H1 (cell line): ENCODE data around the gene HS1BP3. TPM values are rescaled to one million over a fixed set of nuclear protein-coding genes. Genes with fewer than 3 reads are reported as not detected.

Experiments used
- CTCF ChIA-PET: fragments of 300-600 bp; sonication (Branson Sonifier 250); formaldehyde crosslinking; loops from one replicate; lab custom pipeline; 2021; ENCODE audit not compliant: partially characterized antibody; lab: Charles Lee
- POLR2A ChIA-PET: fragments of 300-600 bp; sonication (Branson Sonifier 250); formaldehyde crosslinking; loops from one replicate; lab custom pipeline; 2021; ENCODE audit warnings: inconsistent platforms; ENCODE audit not compliant: partially characterized antibody; lab: Charles Lee
- DNase-seq, 2 experiments: peaks; one replicate each; pipeline versions ENCODE4 v3.0.0 to v3.0.0-alpha.2; 2010 to 2022; ENCODE audit warnings: low spot score in 2 of 2, low read depth in 1 of 2, mixed read lengths in 1 of 2
- FAIRE-seq: peaks from 2 replicates; lab custom pipeline; 2011; peaks lifted over from hg19 to GRCh38; lab: Jason Lieb, UNC
- H2AFZ ChIP-seq: 2 replicates; pipeline ENCODE4 v1.8.1; 2012; ENCODE audit warnings: low read length, inconsistent platforms
- H2AK5ac ChIP-seq: 2 replicates; pipeline ENCODE4 v1.6.1; 2013; ENCODE audit warnings: low read depth, low read length
- H2BK120ac ChIP-seq: replicated peaks from 2 replicates; pipeline ENCODE3; 2013; ENCODE audit warnings: low read depth, low read length, inconsistent platforms
- H2BK12ac ChIP-seq: 2 replicates; pipeline ENCODE4 v1.6.1; 2013; ENCODE audit warnings: low read depth, low read length
- H2BK15ac ChIP-seq: 2 replicates; pipeline ENCODE4 v1.6.1; 2013; ENCODE audit warnings: low read length
- H2BK20ac ChIP-seq: 2 replicates; pipeline ENCODE4 v1.6.1; 2013; ENCODE audit warnings: low read length
- H2BK5ac ChIP-seq: 2 replicates; pipeline ENCODE4 v1.6.1; 2013; ENCODE audit warnings: low read depth, low read length
- H3K14ac ChIP-seq: 2 replicates; pipeline ENCODE4 v1.6.1; 2013; ENCODE audit warnings: inconsistent platforms; ENCODE audit not compliant: insufficient read length
- H3K18ac ChIP-seq: 2 replicates; pipeline ENCODE4 v1.6.1; 2013; ENCODE audit warnings: low read length; ENCODE audit errors: extremely low read depth
- H3K23ac ChIP-seq: 2 replicates; pipeline ENCODE4 v1.6.1; 2013; ENCODE audit warnings: inconsistent platforms; ENCODE audit not compliant: insufficient read length
- H3K23me2 ChIP-seq: 2 replicates; pipeline ENCODE4 v1.6.1; 2013; ENCODE audit warnings: low read depth, low read length
- H3K27ac ChIP-seq: 2 replicates; pipeline ENCODE4 v1.6.1; 2011; ENCODE audit warnings: low read depth, low read length, inconsistent platforms
- H3K27me3 ChIP-seq, 4 experiments: replicated peaks in 1 of 4; 1 replicate in 1 of 4; 2 replicates in 3 of 4; pipeline versions ENCODE4 v1.6.1 to v1.8.1; 2011 to 2013; ENCODE audit warnings: low read length in 3 of 4, mild to moderate bottlenecking in 3 of 4, inconsistent platforms in 2 of 4, mixed read lengths in 2 of 4, moderate library complexity in 1 of 4; ENCODE audit not compliant: control insufficient read depth in 3 of 4, insufficient read depth in 3 of 4; ENCODE audit errors: extremely low read depth in 1 of 4
- H3K36me3 ChIP-seq, 4 experiments: 2 replicates each; pipeline versions ENCODE4 v1.6.1 to v1.8.1; 2011 to 2013; ENCODE audit warnings: mild to moderate bottlenecking in 4 of 4, low read length in 3 of 4, moderate library complexity in 2 of 4, control low read depth in 1 of 4, inconsistent platforms in 1 of 4; ENCODE audit not compliant: insufficient read depth in 4 of 4, control insufficient read depth in 2 of 4
- H3K4ac ChIP-seq: replicated peaks from 2 replicates; pipeline ENCODE3; 2013; ENCODE audit warnings: low read length, low read depth, mixed read lengths, inconsistent platforms; ENCODE audit not compliant: insufficient read length
- H3K4me1 ChIP-seq, 4 experiments: replicated peaks in 1 of 4; 1 replicate in 1 of 4; 2 replicates in 3 of 4; pipeline versions ENCODE4 v1.6.1 to v1.8.1; 2011 to 2013; ENCODE audit warnings: low read length in 3 of 4, inconsistent platforms in 2 of 4, mixed read lengths in 1 of 4; ENCODE audit not compliant: insufficient read depth in 4 of 4, control insufficient read depth in 3 of 4
- H3K4me2 ChIP-seq, 2 experiments: 2 replicates each; pipeline versions ENCODE4 v1.6.1 to v1.8.1; 2011 to 2013; ENCODE audit warnings: low read depth in 2 of 2, low read length in 2 of 2, control low read depth in 1 of 2, inconsistent platforms in 1 of 2, mild to moderate bottlenecking in 1 of 2; ENCODE audit not compliant: insufficient read depth in 1 of 2
- H3K4me3 ChIP-seq, 4 experiments: fragments of 200-600, 300-600 bp in 1 of 4; sonication (generic), shearing (Covaris generic), sonication (Bioruptor Twin) in 1 of 4; 2 replicates each; pipeline versions ENCODE4 v1.5.1 to v1.8.1; 2011 to 2016; ENCODE audit warnings: low read length in 4 of 4, low read depth in 3 of 4, control low read depth in 2 of 4, inconsistent platforms in 2 of 4, mild to moderate bottlenecking in 2 of 4, mixed read lengths in 1 of 4, moderate library complexity in 1 of 4; ENCODE audit not compliant: insufficient read depth in 2 of 4; ENCODE audit errors: extremely low read depth in 1 of 4
- H3K56ac ChIP-seq: replicated peaks from 2 replicates; pipeline ENCODE3; 2013; ENCODE audit warnings: low read depth, mild to moderate bottlenecking, mixed read lengths, low read length, inconsistent platforms; ENCODE audit not compliant: insufficient read length
- H3K79me1 ChIP-seq: 2 replicates; pipeline ENCODE4 v1.6.1; 2013; ENCODE audit warnings: low read depth, low read length, control low read depth
- H3K79me2 ChIP-seq, 2 experiments: 2 replicates each; pipeline versions ENCODE4 v1.6.1 to v1.8.1; 2012 to 2013; ENCODE audit warnings: low read length in 2 of 2, mild to moderate bottlenecking in 2 of 2, inconsistent platforms in 1 of 2; ENCODE audit not compliant: insufficient read depth in 2 of 2, control insufficient read depth in 1 of 2
- H3K9ac ChIP-seq, 4 experiments: replicated peaks in 1 of 4; 1 replicate in 1 of 4; 2 replicates in 3 of 4; pipeline versions ENCODE4 v1.6.1 to v1.8.1; 2011 to 2013; ENCODE audit warnings: low read depth in 3 of 4, low read length in 3 of 4, control low read depth in 2 of 4, mild to moderate bottlenecking in 2 of 4, moderate library complexity in 2 of 4, inconsistent platforms in 1 of 4; ENCODE audit errors: extremely low read depth in 1 of 4
- H3K9me3 ChIP-seq, 2 experiments: 2 replicates each; pipeline versions ENCODE4 v1.6.1 to v1.8.1; 2012 to 2013; ENCODE audit warnings: mild to moderate bottlenecking in 2 of 2, moderate library complexity in 2 of 2, control low read depth in 1 of 2, inconsistent platforms in 1 of 2, low read depth in 1 of 2, low read length in 1 of 2, mixed read lengths in 1 of 2; ENCODE audit not compliant: insufficient read depth in 2 of 2
- H4K20me1 ChIP-seq, 2 experiments: replicated peaks in 1 of 2; 2 replicates each; pipeline versions ENCODE3 to v1.8.1; 2011 to 2013; ENCODE audit warnings: inconsistent platforms in 2 of 2, low read length in 2 of 2, mild to moderate bottlenecking in 1 of 2; ENCODE audit not compliant: insufficient read depth in 2 of 2, control insufficient read depth in 1 of 2
- H4K5ac ChIP-seq: 2 replicates; pipeline ENCODE4 v1.6.1; 2013; ENCODE audit warnings: low read length, low read depth, mixed read lengths, inconsistent platforms; ENCODE audit not compliant: insufficient read length
- H4K8ac ChIP-seq: 2 replicates; pipeline ENCODE4 v1.8.0; 2013; ENCODE audit warnings: mild to moderate bottlenecking, moderate library complexity, low read length, inconsistent platforms; ENCODE audit not compliant: insufficient read depth; ENCODE audit errors: extremely low read depth
- H4K91ac ChIP-seq: replicated peaks from 2 replicates; pipeline ENCODE3; 2013; ENCODE audit warnings: low read length, mixed read lengths, inconsistent platforms; ENCODE audit not compliant: insufficient read length
- EZH2 ChIP-seq: fragments of 200-600 bp; sonication (generic); IDR thresholded peaks from 2 replicates; pipeline ENCODE4 v1.7.1; 2012; ENCODE audit warnings: low read depth, mild to moderate bottlenecking, moderate library complexity, low read length, inconsistent platforms; ENCODE audit not compliant: severe bottlenecking
- RNF2 ChIP-seq: fragments of 200-900, 300-1000 bp; sonication (generic); IDR thresholded peaks from 2 replicates; pipeline ENCODE4 v1.7.1; 2016; ENCODE audit warnings: borderline replicate concordance, low read depth, mild to moderate bottlenecking, antibody characterized with exemption, low read length; ENCODE audit not compliant: poor library complexity, severe bottlenecking; ENCODE audit errors: missing control alignments
- WGBS, 2 experiments: shearing (Covaris generic) in 1 of 2; methylation state at CpG; one replicate each; pipeline versions ENCODE4 v1.1.6 to v1.1.7; 2013 to 2015; ENCODE audit warnings: low lambda C conversion rate in 2 of 2, mixed read lengths in 2 of 2, inconsistent platforms in 1 of 2, low coverage in 1 of 2, missing lambda C conversion rate in 1 of 2; ENCODE audit not compliant: insufficient replicate concordance in 2 of 2, insufficient coverage in 1 of 2, insufficient read length in 1 of 2; ENCODE audit errors: extremely low coverage in 1 of 2, missing lambda C conversion rate in 1 of 2; 5-methylcytosine and 5-hydroxymethylcytosine counted together
- polyA plus RNA-seq, 7 experiments: library from polyadenylated mRNA; depleted of rRNA in 3 of 7; stranded (reverse) in 5 of 7; unstranded in 2 of 7; fragments of >200 nt in 5 of 7; fragments of 200-250 nt in 2 of 7; gene quantifications; 1 replicate in 5 of 7; 2 replicates in 1 of 7; 4 replicates in 1 of 7; pipeline versions ENCODE4 v1.2.1 to v1.2.3, GENCODE V29; 2011 to 2013; ENCODE audit warnings: missing spikeins in 2 of 7, mixed read lengths in 2 of 7
- total RNA-seq: library from RNA; stranded (reverse); fragmentation: NEBNext Ultra II Directional; extraction: Animal tissue kit (Norgen Biotek cat#: 25700); gene quantifications from 2 replicates; pipeline ENCODE4 v1.2.1, GENCODE V29; 2021

Gene HS1BP3
- total and polyA plus RNA-seq, 2 of the 8 experiments (the other 6 are each of a cell fraction or from before 2014, with no cell fraction given) = 11.1 to 11.3 TPM

- H3K56ac ChIP-seq = no peak overlapping the region
- H3K27ac ChIP-seq = no peak overlapping the region
- no peak overlapping the region for H2AK5ac ChIP-seq
- peak overlapping the region in 1 of 4 experiments; percentile 20; a peak in 1 of 8 replicates for H3K4me3 ChIP-seq
- no peak overlapping the region for H2BK5ac ChIP-seq
- no peak for TF ChIP-seq EZH2
- TF ChIP-seq RNF2 = peak; percentile 11
- H4K20me1 ChIP-seq = peaks cover 2 to 13% of the 10 kb centered on the region in 2 experiments
- no peak overlapping the region for H4K8ac ChIP-seq
- H2BK20ac ChIP-seq = no peak overlapping the region
- no peaks in the 10 kb centered on the region; a peak in 1 of 4 replicates for H3K9me3 ChIP-seq
- no peak overlapping the region for H2AFZ ChIP-seq
- H3K79me2 ChIP-seq = no peaks in the 10 kb centered on the region
- no peak for FAIRE-seq
- peaks cover 0 to 5% (median 0%) of the 10 kb centered on the region in 4 experiments; a peak in 1 of 8 replicates for H3K36me3 ChIP-seq
- H4K5ac ChIP-seq = no peak overlapping the region
- WGBS, 2 experiments = 53% methylated on average over 8 of the region's 8 CpGs; no CpG with 5 or more reads in 1 of the 2 experiments
- peak overlapping the region; percentile 47 to 76; a peak in 3 of 4 replicates for H3K4me2 ChIP-seq
- no peaks in the 10 kb centered on the region for H3K79me1 ChIP-seq
- peaks cover 73 to 96% (median 89%) of the 10 kb centered on the region in 4 experiments for H3K27me3 ChIP-seq
- no peak overlapping the region for H4K91ac ChIP-seq
- peaks cover 17% of the 10 kb centered on the region; the same call in 1 of the 2 replicates for H3K23me2 ChIP-seq
- no peak overlapping the region for H3K23ac ChIP-seq
- no peak for DNase-seq
- H2BK120ac ChIP-seq = no peak overlapping the region
- no peak overlapping the region for H3K18ac ChIP-seq
- H2BK15ac ChIP-seq = no peak overlapping the region
- 0 out of 2 replicates have a peak overlapping the region, but pooled peaks have one; percentile 43 for H2BK12ac ChIP-seq
- H3K4ac ChIP-seq = no peak overlapping the region
- H3K4me1 ChIP-seq = peaks cover 8 to 40% (median 19%) of the 10 kb centered on the region in 4 experiments
- no peak overlapping the region for H3K9ac ChIP-seq
- ChIA-PET CTCF (interaction anchor here (0.6 to 2.2 kb wide), 4 partner anchors 8 to 20 kb away, joined by 3 to 15 read pairs (median 5); no protein-coding TSS in a partner anchor), POLR2A (interaction anchor here (0.7 kb wide), 1 partner anchor 64 kb away, joined by 4 read pairs; no protein-coding TSS in a partner anchor)
- H3K14ac ChIP-seq = no peak overlapping the region
These were observed 18.1 kb upstream of the HS1BP3 start for GRCh38 chr2:20668871-20669475.
